ENCODE results near the gene IRAK2.

Gene IRAK2

DNA sequence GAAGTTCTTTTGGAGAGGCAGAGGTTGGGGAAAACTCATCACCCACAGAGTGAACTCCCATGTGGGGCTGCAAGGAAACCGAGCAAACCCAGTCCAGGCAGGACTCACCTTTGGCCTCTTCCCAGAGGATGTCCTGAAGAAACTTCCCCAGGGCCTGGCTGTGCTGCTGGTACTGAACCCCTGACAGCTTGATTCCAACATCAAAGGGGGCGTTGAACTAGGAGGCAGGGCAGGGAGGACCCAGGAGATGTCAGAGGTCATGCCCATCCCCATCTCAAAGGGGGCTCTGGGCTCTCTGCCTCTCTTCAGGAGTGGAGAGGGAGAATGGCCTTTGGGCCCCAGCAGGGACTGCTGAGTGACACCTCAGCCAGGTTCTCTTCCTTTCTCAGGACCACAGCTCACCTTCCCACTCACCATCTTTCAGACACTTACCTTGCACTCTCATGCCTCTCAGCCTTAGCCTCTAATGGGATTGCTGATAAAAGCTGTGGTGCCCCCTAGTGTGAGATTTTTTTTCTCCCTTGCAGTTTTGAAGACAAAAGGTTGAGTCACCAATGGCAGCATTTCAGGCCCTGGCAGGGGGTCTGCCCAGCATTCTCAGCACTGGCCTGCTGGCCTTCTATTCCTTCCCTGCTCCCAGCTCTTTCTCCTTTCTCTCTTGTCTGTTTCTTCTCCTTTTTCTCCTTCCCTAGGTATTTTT is 122.0 kb downstream of the IRAK2 start:
- DNase-seq: no peak

DNA sequence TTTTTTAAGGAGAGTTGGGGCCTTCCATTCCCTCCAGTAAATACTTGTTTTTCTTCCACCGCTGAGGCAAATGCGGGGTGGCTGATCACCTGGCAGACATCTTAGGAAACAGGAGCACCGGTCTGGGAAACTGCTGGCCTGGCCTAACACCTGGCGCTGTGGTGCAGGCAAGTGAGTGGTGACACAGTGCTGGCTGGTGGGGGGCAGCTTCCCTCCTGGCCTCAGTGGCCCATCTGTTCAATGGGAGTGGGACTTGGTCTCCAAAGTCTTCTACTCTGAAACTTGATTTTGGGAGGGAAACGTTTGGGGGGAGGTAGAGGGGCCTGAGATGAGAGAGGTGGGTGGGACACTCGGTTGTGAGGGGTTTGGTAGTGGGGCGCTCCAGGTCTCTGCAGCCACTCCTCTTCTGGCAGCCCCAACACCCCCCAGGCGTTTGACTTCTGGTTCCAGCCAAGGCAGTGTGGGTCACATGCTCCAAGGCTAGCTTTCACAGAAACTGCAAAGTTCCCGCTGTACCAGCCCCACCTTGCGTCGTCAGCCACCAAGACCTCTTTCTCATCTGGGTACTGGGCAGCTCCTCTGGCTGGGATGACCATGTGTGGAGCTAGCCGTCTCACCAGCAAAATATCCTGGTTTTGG is 123.3 kb downstream of the IRAK2 start:
- DNase-seq: no peak

DNA sequence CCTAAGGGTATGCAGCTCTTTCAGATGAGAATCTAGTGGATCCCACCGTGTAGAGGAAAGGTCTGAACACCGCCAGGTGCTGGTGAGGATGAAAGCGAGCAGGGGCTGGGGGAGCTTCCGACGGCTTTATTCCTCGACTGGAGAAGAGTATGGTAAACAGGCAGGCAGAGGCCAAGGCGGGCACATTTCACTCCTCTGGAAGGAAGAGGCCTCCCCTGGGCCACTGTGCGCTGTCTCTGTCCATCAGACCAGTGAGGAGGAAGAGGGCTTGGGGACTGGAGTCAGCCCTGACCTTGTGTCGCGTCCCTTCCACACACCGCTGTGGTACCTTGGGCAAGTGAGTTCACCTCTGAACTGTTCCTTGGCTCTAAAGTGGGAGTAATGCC is 123.8 kb downstream of the IRAK2 start:
- no peak for DNase-seq

DNA sequence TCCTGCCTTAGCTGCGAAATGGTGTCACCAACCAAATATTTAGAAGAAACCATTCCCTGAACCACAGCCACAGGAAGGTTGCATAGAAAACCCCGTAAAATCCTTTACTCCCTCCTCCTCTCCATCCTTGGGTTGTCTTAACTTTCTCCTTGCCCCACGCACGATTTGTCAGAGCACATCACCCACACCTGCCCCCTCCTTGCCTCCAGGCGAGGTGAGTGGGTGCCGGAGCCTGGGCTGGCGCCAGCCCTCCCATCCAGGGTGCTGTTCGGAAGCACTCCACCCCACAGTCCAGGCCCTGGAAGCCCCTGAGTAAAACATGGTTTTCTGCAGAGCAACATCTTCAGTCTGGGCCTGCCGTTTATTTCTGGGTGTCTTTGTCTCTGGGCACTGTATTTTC is 124.4 kb downstream of the IRAK2 start:
- DNase-seq: no peak

DNA sequence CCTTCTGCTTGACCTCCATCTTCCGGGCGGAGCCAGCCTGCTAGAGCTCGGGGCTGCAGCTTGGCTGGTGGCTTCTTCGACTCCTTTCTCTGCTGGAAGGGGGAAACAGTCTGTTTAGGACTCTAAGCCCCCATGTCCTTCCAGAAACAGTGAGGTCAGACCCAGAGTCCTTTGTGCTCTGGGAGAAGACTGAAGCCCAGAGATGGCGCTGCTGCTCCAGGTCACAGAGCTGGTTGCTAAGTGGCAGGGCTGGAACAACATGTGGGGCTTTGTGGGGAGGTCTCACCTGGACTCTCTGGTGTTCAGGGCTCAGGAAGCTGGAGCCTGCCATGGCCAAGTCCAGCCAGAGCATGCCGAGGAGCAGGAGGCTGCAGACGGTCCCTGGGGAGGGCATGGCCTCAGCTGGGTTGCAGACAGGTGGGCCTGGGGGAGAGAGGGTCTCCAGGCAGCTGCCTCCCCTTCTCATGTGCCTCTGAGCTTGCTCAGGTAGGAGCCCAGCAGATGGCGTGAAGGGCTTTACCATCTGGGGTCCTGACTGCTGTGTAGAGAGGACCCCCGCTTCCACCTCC is 125.2 kb downstream of the IRAK2 start:
- no peak for DNase-seq

DNA sequence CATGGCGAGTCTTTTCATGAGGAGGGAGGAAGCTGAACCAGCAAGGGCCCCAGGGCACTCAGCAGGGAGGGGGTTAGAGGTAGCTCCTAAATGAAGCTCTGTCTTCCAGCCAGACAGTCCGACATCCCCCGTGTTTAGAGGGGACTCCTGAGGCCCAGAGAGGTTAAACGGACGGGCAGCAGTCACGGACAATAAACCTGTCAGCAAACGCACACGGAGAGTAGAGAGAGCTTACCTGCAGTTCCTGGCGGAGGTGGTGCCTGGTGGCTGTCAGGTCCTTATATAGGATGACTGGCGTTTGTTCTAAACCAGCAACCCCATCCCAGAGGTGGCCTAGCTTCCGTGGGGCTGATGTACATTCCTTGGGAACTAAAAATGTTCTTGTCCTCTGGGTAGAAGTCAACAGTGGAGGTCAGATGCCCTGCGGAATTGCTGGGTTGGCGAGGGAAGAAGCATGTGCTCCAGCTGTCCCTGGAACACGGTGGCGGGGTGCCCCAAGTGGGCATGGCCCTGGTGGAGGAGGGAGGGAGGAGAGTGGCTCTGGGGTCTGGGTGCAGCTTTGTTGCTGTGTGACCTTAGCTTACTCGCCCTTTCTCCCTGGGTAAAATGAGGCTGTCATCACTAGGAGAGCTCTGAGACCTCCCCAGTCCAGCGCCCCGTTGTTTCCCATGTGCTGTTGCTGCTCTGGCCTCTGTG is 125.9 kb downstream of the IRAK2 start:
- no peak for DNase-seq

DNA sequence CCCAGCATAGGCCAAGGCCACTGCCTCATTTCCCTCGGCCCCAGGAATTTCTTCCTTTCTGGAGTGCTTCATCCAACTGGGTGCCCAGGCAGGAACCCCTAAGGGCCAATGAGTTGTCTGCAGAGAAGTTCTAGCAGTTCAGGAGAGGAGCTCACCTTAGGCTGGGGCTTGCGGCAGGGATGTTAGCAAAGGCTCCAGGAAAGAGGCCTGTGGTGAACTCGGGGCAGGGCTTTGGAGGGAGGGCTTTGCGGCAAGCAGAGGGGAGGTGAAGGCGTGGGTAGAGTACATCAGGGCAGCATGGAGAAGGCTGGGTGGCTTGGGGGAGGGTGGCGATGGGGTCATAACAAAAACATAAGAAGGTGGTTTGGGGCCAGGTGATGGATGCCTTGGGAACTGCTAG is 126.9 kb downstream of the IRAK2 start:
- no peak for DNase-seq

DNA sequence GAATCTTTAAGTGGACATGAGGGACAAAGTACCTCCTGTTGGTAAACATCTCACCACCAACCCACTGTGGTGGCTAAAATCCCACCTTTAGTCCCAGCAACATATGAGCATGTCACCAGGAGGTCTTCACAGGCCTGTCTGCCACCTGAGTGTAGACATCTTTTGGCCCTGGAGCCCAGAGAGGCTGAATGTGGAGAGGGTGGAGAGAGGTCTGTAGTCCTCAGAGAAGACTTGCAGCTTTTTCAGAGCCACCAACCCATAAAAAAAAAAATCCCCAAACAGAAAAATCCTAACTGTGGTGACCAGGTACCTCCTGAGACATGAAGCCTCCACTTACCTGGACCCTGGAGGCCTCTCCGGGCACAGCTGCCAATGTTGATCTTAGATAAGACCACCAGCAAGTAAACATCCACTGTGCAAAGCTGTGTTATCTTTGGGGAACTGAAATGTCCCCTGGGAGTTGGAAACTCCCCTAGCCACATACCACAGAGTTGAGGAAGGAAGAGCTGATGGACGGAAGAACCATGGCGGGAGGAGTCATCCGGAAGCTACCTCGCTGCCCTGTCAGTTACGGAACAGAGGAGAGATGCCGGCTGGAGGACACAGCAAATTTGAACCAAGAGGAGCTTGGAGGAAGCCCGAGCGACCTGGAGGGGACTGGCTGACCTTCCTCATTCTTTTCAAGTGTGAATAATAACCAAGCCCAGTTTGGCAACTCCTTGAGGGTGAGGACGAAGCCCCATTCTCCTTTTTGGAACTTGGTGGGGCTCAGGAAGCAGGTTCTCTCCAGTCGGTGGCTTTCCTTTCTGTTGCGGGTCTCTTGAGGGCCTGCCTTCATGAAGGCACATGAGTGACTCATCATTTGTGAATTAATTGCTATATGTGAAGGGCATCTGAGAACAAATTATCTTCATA is 128.0 kb downstream of the IRAK2 start, which contains the start of gene GHRL:
GHRL (minus strand) TSS at position 443 of the 915 bp plus-strand sequence. CDS start 2,767 bp downstream, outside the sequence.
- DNase-seq: no peak

Measured in NCI-H1930 (cell line).